ENCODE measurements around the gene SHISA9.

The SHISA9 gene

GRCh38 chr16:12878973-12879372, 22.4 kb upstream of the SHISA9 start:
- no peaks in the 10 kb centered on the region for H3K27me3 ChIP-seq (ENCODE audit: control insufficient read depth, insufficient read depth, low read length)
- H3K27ac ChIP-seq (ENCODE audit: low read depth, low read length): no peak overlapping the region
- H3K4me1 ChIP-seq (ENCODE audit: control insufficient read depth, insufficient read depth, low read length): no peaks in the 10 kb centered on the region
- no peaks in the 10 kb centered on the region for H3K36me3 ChIP-seq (ENCODE audit: control insufficient read depth, insufficient read depth, low read length)
- H3K9ac ChIP-seq (ENCODE audit: low read length): no peak overlapping the region
- no peak overlapping the region for H3K4me3 ChIP-seq (ENCODE audit: low read length)

- Histone ChIP-seq H3K27me3 (ENCODE audit: control insufficient read depth, insufficient read depth, low read length) (no peaks in the 10 kb centered on the region), H3K36me3 (ENCODE audit: control insufficient read depth, insufficient read depth, low read length) (no peaks in the 10 kb centered on the region), H3K9ac (ENCODE audit: low read length) (no peak overlapping the region), H3K27ac (ENCODE audit: low read depth, low read length) (no peak overlapping the region), H3K4me1 (ENCODE audit: control insufficient read depth, insufficient read depth, low read length) (no peaks in the 10 kb centered on the region), H3K4me3 (ENCODE audit: low read length) (no peak overlapping the region)
Observed at GRCh38 chr16:12879812-12880211, 21.6 kb upstream of the SHISA9 start.

- no peak overlapping the region for H3K27ac ChIP-seq (ENCODE audit: low read depth, low read length)
- no peaks in the 10 kb centered on the region for H3K36me3 ChIP-seq (ENCODE audit: control insufficient read depth, insufficient read depth, low read length)
- H3K4me3 ChIP-seq (ENCODE audit: low read length): no peak overlapping the region
- no peaks in the 10 kb centered on the region for H3K27me3 ChIP-seq (ENCODE audit: control insufficient read depth, insufficient read depth, low read length)
- H3K4me1 ChIP-seq (ENCODE audit: control insufficient read depth, insufficient read depth, low read length): no peaks in the 10 kb centered on the region
- H3K9ac ChIP-seq (ENCODE audit: low read length): no peak overlapping the region
Observed at GRCh38 chr16:12881182-12881581, 20.2 kb upstream of the SHISA9 start.

GRCh38 chr16:12881740-12882139, 19.7 kb upstream of the SHISA9 start:
- no peak overlapping the region for H3K9ac ChIP-seq (ENCODE audit: low read length)
- no peaks in the 10 kb centered on the region for H3K27me3 ChIP-seq (ENCODE audit: control insufficient read depth, insufficient read depth, low read length)
- no peak overlapping the region for H3K4me3 ChIP-seq (ENCODE audit: low read length)
- no peaks in the 10 kb centered on the region for H3K4me1 ChIP-seq (ENCODE audit: control insufficient read depth, insufficient read depth, low read length)
- H3K36me3 ChIP-seq (ENCODE audit: control insufficient read depth, insufficient read depth, low read length): no peaks in the 10 kb centered on the region
- no peak overlapping the region for H3K27ac ChIP-seq (ENCODE audit: low read depth, low read length)

GRCh38 chr16:12885742-12886141, 15.7 kb upstream of the SHISA9 start:
- no peak overlapping the region for H3K9ac ChIP-seq (ENCODE audit: low read length)
- no peaks in the 10 kb centered on the region for H3K4me1 ChIP-seq (ENCODE audit: control insufficient read depth, insufficient read depth, low read length)
- no peaks in the 10 kb centered on the region for H3K27me3 ChIP-seq (ENCODE audit: control insufficient read depth, insufficient read depth, low read length)
- no peak overlapping the region for H3K4me3 ChIP-seq (ENCODE audit: low read length)
- no peaks in the 10 kb centered on the region for H3K36me3 ChIP-seq (ENCODE audit: control insufficient read depth, insufficient read depth, low read length)
- no peak overlapping the region for H3K27ac ChIP-seq (ENCODE audit: low read depth, low read length)

GRCh38 chr16:12891836-12892235, 9.6 kb upstream of the SHISA9 start:
- H3K27me3 ChIP-seq (ENCODE audit: control insufficient read depth, insufficient read depth, low read length): no peaks in the 10 kb centered on the region
- no peaks in the 10 kb centered on the region for H3K36me3 ChIP-seq (ENCODE audit: control insufficient read depth, insufficient read depth, low read length)
- H3K4me3 ChIP-seq (ENCODE audit: low read length): no peak overlapping the region
- no peak overlapping the region for H3K27ac ChIP-seq (ENCODE audit: low read depth, low read length)
- no peak overlapping the region for H3K9ac ChIP-seq (ENCODE audit: low read length)
- no peaks in the 10 kb centered on the region for H3K4me1 ChIP-seq (ENCODE audit: control insufficient read depth, insufficient read depth, low read length)

GRCh38 chr16:12893050-12893750, 8.2 kb upstream of the SHISA9 start:
- H3K9ac ChIP-seq (ENCODE audit: low read length): no peak overlapping the region
- H3K27ac ChIP-seq (ENCODE audit: low read depth, low read length): no peak overlapping the region
- H3K4me1 ChIP-seq (ENCODE audit: control insufficient read depth, insufficient read depth, low read length): no peaks in the 10 kb centered on the region
- H3K27me3 ChIP-seq (ENCODE audit: control insufficient read depth, insufficient read depth, low read length): no peaks in the 10 kb centered on the region
- no peaks in the 10 kb centered on the region for H3K36me3 ChIP-seq (ENCODE audit: control insufficient read depth, insufficient read depth, low read length)
- H3K4me3 ChIP-seq (ENCODE audit: low read length): no peak overlapping the region

GRCh38 chr16:12896562-12896961, 4.8 kb upstream of the SHISA9 start:
- no peaks in the 10 kb centered on the region for H3K36me3 ChIP-seq (ENCODE audit: control insufficient read depth, insufficient read depth, low read length)
- no peak overlapping the region for H3K4me3 ChIP-seq (ENCODE audit: low read length)
- H3K4me1 ChIP-seq (ENCODE audit: control insufficient read depth, insufficient read depth, low read length): no peaks in the 10 kb centered on the region
- no peak overlapping the region for H3K27ac ChIP-seq (ENCODE audit: low read depth, low read length)
- H3K9ac ChIP-seq (ENCODE audit: low read length): no peak overlapping the region
- no peaks in the 10 kb centered on the region for H3K27me3 ChIP-seq (ENCODE audit: control insufficient read depth, insufficient read depth, low read length)

GRCh38 chr16:12898551-12898950, 2.8 kb upstream of the SHISA9 start:
- Histone ChIP-seq H3K27ac (ENCODE audit: low read depth, low read length) (no peak overlapping the region), H3K36me3 (ENCODE audit: control insufficient read depth, insufficient read depth, low read length) (no peaks in the 10 kb centered on the region), H3K4me1 (ENCODE audit: control insufficient read depth, insufficient read depth, low read length) (no peaks in the 10 kb centered on the region), H3K4me3 (ENCODE audit: low read length) (no peak overlapping the region), H3K9ac (ENCODE audit: low read length) (no peak overlapping the region), H3K27me3 (ENCODE audit: control insufficient read depth, insufficient read depth, low read length) (peaks cover 6% of the 10 kb centered on the region)

GRCh38 chr16:12899529-12900143, 1.8 kb upstream of the SHISA9 start:
- Histone ChIP-seq H3K4me1 (ENCODE audit: control insufficient read depth, insufficient read depth, low read length) (no peaks in the 10 kb centered on the region), H3K27ac (ENCODE audit: low read depth, low read length) (no peak overlapping the region), H3K9ac (ENCODE audit: low read length) (no peak overlapping the region), H3K36me3 (ENCODE audit: control insufficient read depth, insufficient read depth, low read length) (no peaks in the 10 kb centered on the region), H3K4me3 (ENCODE audit: low read length) (no peak overlapping the region), H3K27me3 (ENCODE audit: control insufficient read depth, insufficient read depth, low read length) (peaks cover 6% of the 10 kb centered on the region)

GRCh38 chr16:12900156-12900555, 1.2 kb upstream of the SHISA9 start:
- H3K27ac ChIP-seq (ENCODE audit: low read depth, low read length): no peak overlapping the region

GRCh38 chr16:12900599-12901203, 697 bp upstream of the SHISA9 start:
- peaks cover 9% of the 10 kb centered on the region for H3K27me3 ChIP-seq (ENCODE audit: control insufficient read depth, insufficient read depth, low read length)
- H3K27ac ChIP-seq (ENCODE audit: low read depth, low read length): no peak overlapping the region
- peak overlapping the region; percentile 21 for H3K4me3 ChIP-seq (ENCODE audit: low read length)
- no peak overlapping the region for H3K9ac ChIP-seq (ENCODE audit: low read length)
- H3K4me1 ChIP-seq (ENCODE audit: control insufficient read depth, insufficient read depth, low read length): no peaks in the 10 kb centered on the region
- H3K36me3 ChIP-seq (ENCODE audit: control insufficient read depth, insufficient read depth, low read length): no peaks in the 10 kb centered on the region

More at GRCh38 chr16:12900156-12900555, 1.2 kb upstream of the SHISA9 start:
- Histone ChIP-seq H3K36me3 (ENCODE audit: control insufficient read depth, insufficient read depth, low read length) (no peaks in the 10 kb centered on the region), H3K27me3 (ENCODE audit: control insufficient read depth, insufficient read depth, low read length) (peaks cover 9% of the 10 kb centered on the region), H3K4me3 (ENCODE audit: low read length) (no peak overlapping the region), H3K4me1 (ENCODE audit: control insufficient read depth, insufficient read depth, low read length) (no peaks in the 10 kb centered on the region), H3K9ac (ENCODE audit: low read length) (no peak overlapping the region)

GRCh38 chr16:12901204-12901596, 198 bp upstream of the SHISA9 start:
- no peaks in the 10 kb centered on the region for H3K36me3 ChIP-seq (ENCODE audit: control insufficient read depth, insufficient read depth, low read length)
- no peak overlapping the region for H3K27ac ChIP-seq (ENCODE audit: low read depth, low read length)
- H3K27me3 ChIP-seq (ENCODE audit: control insufficient read depth, insufficient read depth, low read length): peaks cover 9% of the 10 kb centered on the region
- H3K4me3 ChIP-seq (ENCODE audit: low read length): peak overlapping the region; percentile 21
- no peak overlapping the region for H3K9ac ChIP-seq (ENCODE audit: low read length)
- no peaks in the 10 kb centered on the region for H3K4me1 ChIP-seq (ENCODE audit: control insufficient read depth, insufficient read depth, low read length)

All from rectal smooth muscle tissue (tissue), 1 donor.